H1 (cell line): Measurements from ENCODE around the gene LMNA. TPM values are rescaled to one million over a fixed set of nuclear protein-coding genes. Genes with fewer than 3 reads are reported as not detected.

Source experiments
- CTCF ChIA-PET: fragments of 300-600 bp; sonication (Branson Sonifier 250); formaldehyde crosslinking; loops from one replicate; lab custom pipeline; 2021; ENCODE audit not compliant: partially characterized antibody; lab: Charles Lee
- POLR2A ChIA-PET: fragments of 300-600 bp; sonication (Branson Sonifier 250); formaldehyde crosslinking; loops from one replicate; lab custom pipeline; 2021; ENCODE audit warnings: inconsistent platforms; ENCODE audit not compliant: partially characterized antibody; lab: Charles Lee
- DNase-seq, 2 experiments: peaks; one replicate each; pipeline versions ENCODE4 v3.0.0 to v3.0.0-alpha.2; 2010 to 2022; ENCODE audit warnings: low spot score in 2 of 2, low read depth in 1 of 2, mixed read lengths in 1 of 2
- FAIRE-seq: peaks from 2 replicates; lab custom pipeline; 2011; peaks lifted over from hg19 to GRCh38; lab: Jason Lieb, UNC
- H2AFZ ChIP-seq: 2 replicates; pipeline ENCODE4 v1.8.1; 2012; ENCODE audit warnings: low read length, inconsistent platforms
- H2AK5ac ChIP-seq: 2 replicates; pipeline ENCODE4 v1.6.1; 2013; ENCODE audit warnings: low read depth, low read length
- H2BK120ac ChIP-seq: replicated peaks from 2 replicates; pipeline ENCODE3; 2013; ENCODE audit warnings: low read depth, low read length, inconsistent platforms
- H2BK12ac ChIP-seq: 2 replicates; pipeline ENCODE4 v1.6.1; 2013; ENCODE audit warnings: low read depth, low read length
- H2BK15ac ChIP-seq: 2 replicates; pipeline ENCODE4 v1.6.1; 2013; ENCODE audit warnings: low read length
- H2BK20ac ChIP-seq: 2 replicates; pipeline ENCODE4 v1.6.1; 2013; ENCODE audit warnings: low read length
- H2BK5ac ChIP-seq: 2 replicates; pipeline ENCODE4 v1.6.1; 2013; ENCODE audit warnings: low read depth, low read length
- H3K14ac ChIP-seq: 2 replicates; pipeline ENCODE4 v1.6.1; 2013; ENCODE audit warnings: inconsistent platforms; ENCODE audit not compliant: insufficient read length
- H3K18ac ChIP-seq: 2 replicates; pipeline ENCODE4 v1.6.1; 2013; ENCODE audit warnings: low read length; ENCODE audit errors: extremely low read depth
- H3K23ac ChIP-seq: 2 replicates; pipeline ENCODE4 v1.6.1; 2013; ENCODE audit warnings: inconsistent platforms; ENCODE audit not compliant: insufficient read length
- H3K23me2 ChIP-seq: 2 replicates; pipeline ENCODE4 v1.6.1; 2013; ENCODE audit warnings: low read depth, low read length
- H3K27ac ChIP-seq: 2 replicates; pipeline ENCODE4 v1.6.1; 2011; ENCODE audit warnings: low read depth, low read length, inconsistent platforms
- H3K27me3 ChIP-seq, 4 experiments: replicated peaks in 1 of 4; 1 replicate in 1 of 4; 2 replicates in 3 of 4; pipeline versions ENCODE4 v1.6.1 to v1.8.1; 2011 to 2013; ENCODE audit warnings: low read length in 3 of 4, mild to moderate bottlenecking in 3 of 4, inconsistent platforms in 2 of 4, mixed read lengths in 2 of 4, moderate library complexity in 1 of 4; ENCODE audit not compliant: control insufficient read depth in 3 of 4, insufficient read depth in 3 of 4; ENCODE audit errors: extremely low read depth in 1 of 4
- H3K36me3 ChIP-seq, 4 experiments: 2 replicates each; pipeline versions ENCODE4 v1.6.1 to v1.8.1; 2011 to 2013; ENCODE audit warnings: mild to moderate bottlenecking in 4 of 4, low read length in 3 of 4, moderate library complexity in 2 of 4, control low read depth in 1 of 4, inconsistent platforms in 1 of 4; ENCODE audit not compliant: insufficient read depth in 4 of 4, control insufficient read depth in 2 of 4
- H3K4ac ChIP-seq: replicated peaks from 2 replicates; pipeline ENCODE3; 2013; ENCODE audit warnings: low read length, low read depth, mixed read lengths, inconsistent platforms; ENCODE audit not compliant: insufficient read length
- H3K4me1 ChIP-seq, 4 experiments: replicated peaks in 1 of 4; 1 replicate in 1 of 4; 2 replicates in 3 of 4; pipeline versions ENCODE4 v1.6.1 to v1.8.1; 2011 to 2013; ENCODE audit warnings: low read length in 3 of 4, inconsistent platforms in 2 of 4, mixed read lengths in 1 of 4; ENCODE audit not compliant: insufficient read depth in 4 of 4, control insufficient read depth in 3 of 4
- H3K4me2 ChIP-seq, 2 experiments: 2 replicates each; pipeline versions ENCODE4 v1.6.1 to v1.8.1; 2011 to 2013; ENCODE audit warnings: low read depth in 2 of 2, low read length in 2 of 2, control low read depth in 1 of 2, inconsistent platforms in 1 of 2, mild to moderate bottlenecking in 1 of 2; ENCODE audit not compliant: insufficient read depth in 1 of 2
- H3K4me3 ChIP-seq, 4 experiments: fragments of 200-600, 300-600 bp in 1 of 4; sonication (generic), shearing (Covaris generic), sonication (Bioruptor Twin) in 1 of 4; 2 replicates each; pipeline versions ENCODE4 v1.5.1 to v1.8.1; 2011 to 2016; ENCODE audit warnings: low read length in 4 of 4, low read depth in 3 of 4, control low read depth in 2 of 4, inconsistent platforms in 2 of 4, mild to moderate bottlenecking in 2 of 4, mixed read lengths in 1 of 4, moderate library complexity in 1 of 4; ENCODE audit not compliant: insufficient read depth in 2 of 4; ENCODE audit errors: extremely low read depth in 1 of 4
- H3K56ac ChIP-seq: replicated peaks from 2 replicates; pipeline ENCODE3; 2013; ENCODE audit warnings: low read depth, mild to moderate bottlenecking, mixed read lengths, low read length, inconsistent platforms; ENCODE audit not compliant: insufficient read length
- H3K79me1 ChIP-seq: 2 replicates; pipeline ENCODE4 v1.6.1; 2013; ENCODE audit warnings: low read depth, low read length, control low read depth
- H3K79me2 ChIP-seq, 2 experiments: 2 replicates each; pipeline versions ENCODE4 v1.6.1 to v1.8.1; 2012 to 2013; ENCODE audit warnings: low read length in 2 of 2, mild to moderate bottlenecking in 2 of 2, inconsistent platforms in 1 of 2; ENCODE audit not compliant: insufficient read depth in 2 of 2, control insufficient read depth in 1 of 2
- H3K9ac ChIP-seq, 4 experiments: replicated peaks in 1 of 4; 1 replicate in 1 of 4; 2 replicates in 3 of 4; pipeline versions ENCODE4 v1.6.1 to v1.8.1; 2011 to 2013; ENCODE audit warnings: low read depth in 3 of 4, low read length in 3 of 4, control low read depth in 2 of 4, mild to moderate bottlenecking in 2 of 4, moderate library complexity in 2 of 4, inconsistent platforms in 1 of 4; ENCODE audit errors: extremely low read depth in 1 of 4
- H3K9me3 ChIP-seq, 2 experiments: 2 replicates each; pipeline versions ENCODE4 v1.6.1 to v1.8.1; 2012 to 2013; ENCODE audit warnings: mild to moderate bottlenecking in 2 of 2, moderate library complexity in 2 of 2, control low read depth in 1 of 2, inconsistent platforms in 1 of 2, low read depth in 1 of 2, low read length in 1 of 2, mixed read lengths in 1 of 2; ENCODE audit not compliant: insufficient read depth in 2 of 2
- H4K20me1 ChIP-seq, 2 experiments: replicated peaks in 1 of 2; 2 replicates each; pipeline versions ENCODE3 to v1.8.1; 2011 to 2013; ENCODE audit warnings: inconsistent platforms in 2 of 2, low read length in 2 of 2, mild to moderate bottlenecking in 1 of 2; ENCODE audit not compliant: insufficient read depth in 2 of 2, control insufficient read depth in 1 of 2
- H4K5ac ChIP-seq: 2 replicates; pipeline ENCODE4 v1.6.1; 2013; ENCODE audit warnings: low read length, low read depth, mixed read lengths, inconsistent platforms; ENCODE audit not compliant: insufficient read length
- H4K8ac ChIP-seq: 2 replicates; pipeline ENCODE4 v1.8.0; 2013; ENCODE audit warnings: mild to moderate bottlenecking, moderate library complexity, low read length, inconsistent platforms; ENCODE audit not compliant: insufficient read depth; ENCODE audit errors: extremely low read depth
- H4K91ac ChIP-seq: replicated peaks from 2 replicates; pipeline ENCODE3; 2013; ENCODE audit warnings: low read length, mixed read lengths, inconsistent platforms; ENCODE audit not compliant: insufficient read length
- EZH2 ChIP-seq: fragments of 200-600 bp; sonication (generic); IDR thresholded peaks from 2 replicates; pipeline ENCODE4 v1.7.1; 2012; ENCODE audit warnings: low read depth, mild to moderate bottlenecking, moderate library complexity, low read length, inconsistent platforms; ENCODE audit not compliant: severe bottlenecking
- KDM5A ChIP-seq: fragments of 200-600 bp; IDR thresholded peaks from 2 replicates; pipeline ENCODE4 v1.7.1; 2012; ENCODE audit warnings: mild to moderate bottlenecking, low read length, inconsistent platforms, mixed read lengths
- RFX5 ChIP-seq: IDR thresholded peaks from 2 replicates; pipeline ENCODE4 v1.6.1; 2011; ENCODE audit warnings: low read depth, low read length, improper control_type of control experiment, borderline replicate concordance
- SAP30 ChIP-seq: fragments of 300-600 bp; sonication (generic); IDR thresholded peaks from 2 replicates; pipeline ENCODE4 v1.7.1; 2012; ENCODE audit warnings: low read length, moderate library complexity, mild to moderate bottlenecking, inconsistent platforms; ENCODE audit not compliant: insufficient read depth, insufficient replicate concordance
- SP4 ChIP-seq: IDR thresholded peaks from 2 replicates; pipeline ENCODE4 v1.6.1; 2012; ENCODE audit warnings: low read length, inconsistent platforms
- TBP ChIP-seq: IDR thresholded peaks from 2 replicates; pipeline ENCODE4 v1.6.1; 2011; ENCODE audit warnings: low read depth, low read length, improper control_type of control experiment
- WGBS, 2 experiments: shearing (Covaris generic) in 1 of 2; methylation state at CpG; one replicate each; pipeline versions ENCODE4 v1.1.6 to v1.1.7; 2013 to 2015; ENCODE audit warnings: low lambda C conversion rate in 2 of 2, mixed read lengths in 2 of 2, inconsistent platforms in 1 of 2, low coverage in 1 of 2, missing lambda C conversion rate in 1 of 2; ENCODE audit not compliant: insufficient replicate concordance in 2 of 2, insufficient coverage in 1 of 2, insufficient read length in 1 of 2; ENCODE audit errors: extremely low coverage in 1 of 2, missing lambda C conversion rate in 1 of 2; 5-methylcytosine and 5-hydroxymethylcytosine counted together
- polyA plus RNA-seq, 7 experiments: library from polyadenylated mRNA; depleted of rRNA in 3 of 7; stranded (reverse) in 5 of 7; unstranded in 2 of 7; fragments of >200 nt in 5 of 7; fragments of 200-250 nt in 2 of 7; gene quantifications; 1 replicate in 5 of 7; 2 replicates in 1 of 7; 4 replicates in 1 of 7; pipeline versions ENCODE4 v1.2.1 to v1.2.3, GENCODE V29; 2011 to 2013; ENCODE audit warnings: missing spikeins in 2 of 7, mixed read lengths in 2 of 7
- total RNA-seq: library from RNA; stranded (reverse); fragmentation: NEBNext Ultra II Directional; extraction: Animal tissue kit (Norgen Biotek cat#: 25700); gene quantifications from 2 replicates; pipeline ENCODE4 v1.2.1, GENCODE V29; 2021
- TF ChIP-seq, protein P1 (sequence below), 3 experiments: IDR thresholded peaks; 1 replicate in 2 of 3; 2 replicates in 1 of 3; pipeline versions ENCODE4 v1.5.1 to v1.6.1; 2011; ENCODE audit warnings: low read length in 3 of 3, mild to moderate bottlenecking in 3 of 3, inconsistent platforms in 2 of 3, low read depth in 1 of 3, moderate library complexity in 1 of 3; ENCODE audit not compliant: insufficient read depth in 1 of 3; ENCODE audit errors: control extremely low read depth in 1 of 3

LMNA gene
- total and polyA plus RNA-seq, 2 of the 8 experiments (the other 6 are each of a cell fraction or from before 2014, with no cell fraction given): 25.8 to 46.8 TPM

DNA sequence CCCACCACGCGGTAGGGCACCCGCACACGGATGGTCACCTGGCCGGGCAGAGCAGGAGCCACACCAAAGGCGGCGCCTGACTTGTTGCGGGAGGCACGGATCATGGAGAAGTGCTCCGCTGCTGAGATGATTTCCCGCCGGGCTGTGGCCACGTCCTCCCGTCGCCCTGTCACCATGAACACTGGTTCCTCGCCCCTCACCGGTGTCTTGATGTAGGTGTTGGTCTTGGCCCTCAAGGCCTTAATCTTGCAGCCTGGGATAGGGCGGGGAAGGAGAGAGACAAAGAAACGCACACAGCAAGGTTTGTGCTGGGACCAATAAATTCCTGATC is 37.1 kb upstream of the LMNA start:
- no peak for FAIRE-seq
- H2BK20ac ChIP-seq: 0 out of 2 replicates have a peak overlapping the region, but pooled peaks have one; percentile 78
- H3K79me1 ChIP-seq: peaks cover 21% of the 10 kb centered on the region
- peak overlapping the region; percentile 47 to 79; a peak in 3 of 4 replicates for H3K4me2 ChIP-seq
- no peak for TF ChIP-seq SAP30
- no peak for TF ChIP-seq SP4
- TF ChIP-seq, protein P1, sequence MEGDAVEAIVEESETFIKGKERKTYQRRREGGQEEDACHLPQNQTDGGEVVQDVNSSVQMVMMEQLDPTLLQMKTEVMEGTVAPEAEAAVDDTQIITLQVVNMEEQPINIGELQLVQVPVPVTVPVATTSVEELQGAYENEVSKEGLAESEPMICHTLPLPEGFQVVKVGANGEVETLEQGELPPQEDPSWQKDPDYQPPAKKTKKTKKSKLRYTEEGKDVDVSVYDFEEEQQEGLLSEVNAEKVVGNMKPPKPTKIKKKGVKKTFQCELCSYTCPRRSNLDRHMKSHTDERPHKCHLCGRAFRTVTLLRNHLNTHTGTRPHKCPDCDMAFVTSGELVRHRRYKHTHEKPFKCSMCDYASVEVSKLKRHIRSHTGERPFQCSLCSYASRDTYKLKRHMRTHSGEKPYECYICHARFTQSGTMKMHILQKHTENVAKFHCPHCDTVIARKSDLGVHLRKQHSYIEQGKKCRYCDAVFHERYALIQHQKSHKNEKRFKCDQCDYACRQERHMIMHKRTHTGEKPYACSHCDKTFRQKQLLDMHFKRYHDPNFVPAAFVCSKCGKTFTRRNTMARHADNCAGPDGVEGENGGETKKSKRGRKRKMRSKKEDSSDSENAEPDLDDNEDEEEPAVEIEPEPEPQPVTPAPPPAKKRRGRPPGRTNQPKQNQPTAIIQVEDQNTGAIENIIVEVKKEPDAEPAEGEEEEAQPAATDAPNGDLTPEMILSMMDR (IDR thresholded peaks at IDR 0.05; ENCODE audit: control extremely low read depth in 1 of 3, insufficient read depth in 1 of 3, low read depth in 1 of 3, low read length in 3 of 3): no peak
- no peak for TF ChIP-seq EZH2
- no peak for TF ChIP-seq KDM5A
- no peak for TF ChIP-seq RFX5
- no peak for TF ChIP-seq TBP
- 77% methylated on average over 19 of the region's 19 CpGs; no CpG with 5 or more reads in 1 of the 2 experiments for WGBS, 2 experiments
- peaks cover 21 to 55% (median 45%) of the 10 kb centered on the region in 4 experiments for H3K4me1 ChIP-seq
- no peak overlapping the region for H3K14ac ChIP-seq
- peak overlapping the region; percentile 91; the same call in 1 of the 2 replicates for H2BK12ac ChIP-seq
- peaks cover 4 to 32% (median 10%) of the 10 kb centered on the region in 4 experiments; a peak in 6 of 8 replicates for H3K36me3 ChIP-seq
- H2BK15ac ChIP-seq: peak overlapping the region; percentile 99
- peaks cover 10 to 33% of the 10 kb centered on the region in 2 experiments for H4K20me1 ChIP-seq
- 0 out of 2 replicates have a peak overlapping the region, but pooled peaks have one; percentile 53 for H3K27ac ChIP-seq
- peak overlapping the region; percentile 91 for H3K18ac ChIP-seq
- peak overlapping the region; percentile 52 for H2BK120ac ChIP-seq
- H3K27me3 ChIP-seq: no peaks in the 10 kb centered on the region
- no peak overlapping the region for H4K5ac ChIP-seq
- ChIA-PET CTCF (no interaction called here), POLR2A (interaction anchor here (1.0 to 3.4 kb wide), 3 partner anchors 24 to 100 kb away, joined by 3 to 19 read pairs (median 13); partner anchors contain the start of genes ARHGEF2, LAMTOR2 and UBQLN4)
- peak overlapping the region in 1 of 4 experiments; percentile 44; a peak in 1 of 8 replicates for H3K4me3 ChIP-seq
- H4K91ac ChIP-seq: peak overlapping the region; percentile 96
- peak overlapping the region; percentile 63 for H3K4ac ChIP-seq
- peak overlapping the region in 1 of 4 experiments; percentile 26; a peak in 3 of 7 replicates for H3K9ac ChIP-seq
- H2AK5ac ChIP-seq: peak overlapping the region; percentile 93
- peak overlapping the region; percentile 92 for H2BK5ac ChIP-seq
- no peak for DNase-seq
- no peak overlapping the region for H2AFZ ChIP-seq
- no peaks in the 10 kb centered on the region for H3K9me3 ChIP-seq
- H4K8ac ChIP-seq: peak overlapping the region; percentile 47; the same call in 1 of the 2 replicates
- H3K23me2 ChIP-seq: peaks cover 12% of the 10 kb centered on the region
- no peak overlapping the region for H3K23ac ChIP-seq
- peaks cover 19 to 63% of the 10 kb centered on the region in 2 experiments for H3K79me2 ChIP-seq
- no peak overlapping the region for H3K56ac ChIP-seq
